H1 (cell line): ENCODE measurements around the gene RNPEPL1. TPM values are rescaled to one million over a fixed set of nuclear protein-coding genes. Genes with fewer than 3 reads are reported as not detected.

Experiments
- CTCF ChIA-PET: fragments of 300-600 bp; sonication (Branson Sonifier 250); formaldehyde crosslinking; loops from one replicate; lab custom pipeline; 2021; ENCODE audit not compliant: partially characterized antibody; lab: Charles Lee
- POLR2A ChIA-PET: fragments of 300-600 bp; sonication (Branson Sonifier 250); formaldehyde crosslinking; loops from one replicate; lab custom pipeline; 2021; ENCODE audit warnings: inconsistent platforms; ENCODE audit not compliant: partially characterized antibody; lab: Charles Lee
- DNase-seq, 2 experiments: peaks; one replicate each; pipeline versions ENCODE4 v3.0.0 to v3.0.0-alpha.2; 2010 to 2022; ENCODE audit warnings: low spot score in 2 of 2, low read depth in 1 of 2, mixed read lengths in 1 of 2
- FAIRE-seq: peaks from 2 replicates; lab custom pipeline; 2011; peaks lifted over from hg19 to GRCh38; lab: Jason Lieb, UNC
- H2AFZ ChIP-seq: 2 replicates; pipeline ENCODE4 v1.8.1; 2012; ENCODE audit warnings: low read length, inconsistent platforms
- H2AK5ac ChIP-seq: 2 replicates; pipeline ENCODE4 v1.6.1; 2013; ENCODE audit warnings: low read depth, low read length
- H2BK120ac ChIP-seq: replicated peaks from 2 replicates; pipeline ENCODE3; 2013; ENCODE audit warnings: low read depth, low read length, inconsistent platforms
- H2BK12ac ChIP-seq: 2 replicates; pipeline ENCODE4 v1.6.1; 2013; ENCODE audit warnings: low read depth, low read length
- H2BK15ac ChIP-seq: 2 replicates; pipeline ENCODE4 v1.6.1; 2013; ENCODE audit warnings: low read length
- H2BK20ac ChIP-seq: 2 replicates; pipeline ENCODE4 v1.6.1; 2013; ENCODE audit warnings: low read length
- H2BK5ac ChIP-seq: 2 replicates; pipeline ENCODE4 v1.6.1; 2013; ENCODE audit warnings: low read depth, low read length
- H3K14ac ChIP-seq: 2 replicates; pipeline ENCODE4 v1.6.1; 2013; ENCODE audit warnings: inconsistent platforms; ENCODE audit not compliant: insufficient read length
- H3K18ac ChIP-seq: 2 replicates; pipeline ENCODE4 v1.6.1; 2013; ENCODE audit warnings: low read length; ENCODE audit errors: extremely low read depth
- H3K23ac ChIP-seq: 2 replicates; pipeline ENCODE4 v1.6.1; 2013; ENCODE audit warnings: inconsistent platforms; ENCODE audit not compliant: insufficient read length
- H3K23me2 ChIP-seq: 2 replicates; pipeline ENCODE4 v1.6.1; 2013; ENCODE audit warnings: low read depth, low read length
- H3K27ac ChIP-seq: 2 replicates; pipeline ENCODE4 v1.6.1; 2011; ENCODE audit warnings: low read depth, low read length, inconsistent platforms
- H3K27me3 ChIP-seq, 4 experiments: replicated peaks in 1 of 4; 1 replicate in 1 of 4; 2 replicates in 3 of 4; pipeline versions ENCODE4 v1.6.1 to v1.8.1; 2011 to 2013; ENCODE audit warnings: low read length in 3 of 4, mild to moderate bottlenecking in 3 of 4, inconsistent platforms in 2 of 4, mixed read lengths in 2 of 4, moderate library complexity in 1 of 4; ENCODE audit not compliant: control insufficient read depth in 3 of 4, insufficient read depth in 3 of 4; ENCODE audit errors: extremely low read depth in 1 of 4
- H3K36me3 ChIP-seq, 4 experiments: 2 replicates each; pipeline versions ENCODE4 v1.6.1 to v1.8.1; 2011 to 2013; ENCODE audit warnings: mild to moderate bottlenecking in 4 of 4, low read length in 3 of 4, moderate library complexity in 2 of 4, control low read depth in 1 of 4, inconsistent platforms in 1 of 4; ENCODE audit not compliant: insufficient read depth in 4 of 4, control insufficient read depth in 2 of 4
- H3K4ac ChIP-seq: replicated peaks from 2 replicates; pipeline ENCODE3; 2013; ENCODE audit warnings: low read length, low read depth, mixed read lengths, inconsistent platforms; ENCODE audit not compliant: insufficient read length
- H3K4me1 ChIP-seq, 4 experiments: replicated peaks in 1 of 4; 1 replicate in 1 of 4; 2 replicates in 3 of 4; pipeline versions ENCODE4 v1.6.1 to v1.8.1; 2011 to 2013; ENCODE audit warnings: low read length in 3 of 4, inconsistent platforms in 2 of 4, mixed read lengths in 1 of 4; ENCODE audit not compliant: insufficient read depth in 4 of 4, control insufficient read depth in 3 of 4
- H3K4me2 ChIP-seq, 2 experiments: 2 replicates each; pipeline versions ENCODE4 v1.6.1 to v1.8.1; 2011 to 2013; ENCODE audit warnings: low read depth in 2 of 2, low read length in 2 of 2, control low read depth in 1 of 2, inconsistent platforms in 1 of 2, mild to moderate bottlenecking in 1 of 2; ENCODE audit not compliant: insufficient read depth in 1 of 2
- H3K4me3 ChIP-seq, 4 experiments: fragments of 200-600, 300-600 bp in 1 of 4; sonication (generic), shearing (Covaris generic), sonication (Bioruptor Twin) in 1 of 4; 2 replicates each; pipeline versions ENCODE4 v1.5.1 to v1.8.1; 2011 to 2016; ENCODE audit warnings: low read length in 4 of 4, low read depth in 3 of 4, control low read depth in 2 of 4, inconsistent platforms in 2 of 4, mild to moderate bottlenecking in 2 of 4, mixed read lengths in 1 of 4, moderate library complexity in 1 of 4; ENCODE audit not compliant: insufficient read depth in 2 of 4; ENCODE audit errors: extremely low read depth in 1 of 4
- H3K56ac ChIP-seq: replicated peaks from 2 replicates; pipeline ENCODE3; 2013; ENCODE audit warnings: low read depth, mild to moderate bottlenecking, mixed read lengths, low read length, inconsistent platforms; ENCODE audit not compliant: insufficient read length
- H3K79me1 ChIP-seq: 2 replicates; pipeline ENCODE4 v1.6.1; 2013; ENCODE audit warnings: low read depth, low read length, control low read depth
- H3K79me2 ChIP-seq, 2 experiments: 2 replicates each; pipeline versions ENCODE4 v1.6.1 to v1.8.1; 2012 to 2013; ENCODE audit warnings: low read length in 2 of 2, mild to moderate bottlenecking in 2 of 2, inconsistent platforms in 1 of 2; ENCODE audit not compliant: insufficient read depth in 2 of 2, control insufficient read depth in 1 of 2
- H3K9ac ChIP-seq, 4 experiments: replicated peaks in 1 of 4; 1 replicate in 1 of 4; 2 replicates in 3 of 4; pipeline versions ENCODE4 v1.6.1 to v1.8.1; 2011 to 2013; ENCODE audit warnings: low read depth in 3 of 4, low read length in 3 of 4, control low read depth in 2 of 4, mild to moderate bottlenecking in 2 of 4, moderate library complexity in 2 of 4, inconsistent platforms in 1 of 4; ENCODE audit errors: extremely low read depth in 1 of 4
- H3K9me3 ChIP-seq, 2 experiments: 2 replicates each; pipeline versions ENCODE4 v1.6.1 to v1.8.1; 2012 to 2013; ENCODE audit warnings: mild to moderate bottlenecking in 2 of 2, moderate library complexity in 2 of 2, control low read depth in 1 of 2, inconsistent platforms in 1 of 2, low read depth in 1 of 2, low read length in 1 of 2, mixed read lengths in 1 of 2; ENCODE audit not compliant: insufficient read depth in 2 of 2
- H4K20me1 ChIP-seq, 2 experiments: replicated peaks in 1 of 2; 2 replicates each; pipeline versions ENCODE3 to v1.8.1; 2011 to 2013; ENCODE audit warnings: inconsistent platforms in 2 of 2, low read length in 2 of 2, mild to moderate bottlenecking in 1 of 2; ENCODE audit not compliant: insufficient read depth in 2 of 2, control insufficient read depth in 1 of 2
- H4K5ac ChIP-seq: 2 replicates; pipeline ENCODE4 v1.6.1; 2013; ENCODE audit warnings: low read length, low read depth, mixed read lengths, inconsistent platforms; ENCODE audit not compliant: insufficient read length
- H4K8ac ChIP-seq: 2 replicates; pipeline ENCODE4 v1.8.0; 2013; ENCODE audit warnings: mild to moderate bottlenecking, moderate library complexity, low read length, inconsistent platforms; ENCODE audit not compliant: insufficient read depth; ENCODE audit errors: extremely low read depth
- H4K91ac ChIP-seq: replicated peaks from 2 replicates; pipeline ENCODE3; 2013; ENCODE audit warnings: low read length, mixed read lengths, inconsistent platforms; ENCODE audit not compliant: insufficient read length
- CTCF ChIP-seq, 3 experiments: IDR thresholded peaks; 1 replicate in 2 of 3; 2 replicates in 1 of 3; pipeline versions ENCODE4 v1.5.1 to v1.6.1; 2011; ENCODE audit warnings: low read length in 3 of 3, mild to moderate bottlenecking in 3 of 3, inconsistent platforms in 2 of 3, low read depth in 1 of 3, moderate library complexity in 1 of 3; ENCODE audit not compliant: insufficient read depth in 1 of 3; ENCODE audit errors: control extremely low read depth in 1 of 3
- RFX5 ChIP-seq: IDR thresholded peaks from 2 replicates; pipeline ENCODE4 v1.6.1; 2011; ENCODE audit warnings: low read depth, low read length, improper control_type of control experiment, borderline replicate concordance
- TEAD4 ChIP-seq: IDR thresholded peaks from 2 replicates; pipeline ENCODE4 v1.6.1; 2012; ENCODE audit warnings: low read depth, low read length, inconsistent platforms, mixed read lengths
- YY1 ChIP-seq: IDR thresholded peaks from 2 replicates; pipeline ENCODE4 v1.6.1; 2011; ENCODE audit warnings: low read depth, mild to moderate bottlenecking, low read length
- WGBS, 2 experiments: shearing (Covaris generic) in 1 of 2; methylation state at CpG; one replicate each; pipeline versions ENCODE4 v1.1.6 to v1.1.7; 2013 to 2015; ENCODE audit warnings: low lambda C conversion rate in 2 of 2, mixed read lengths in 2 of 2, inconsistent platforms in 1 of 2, low coverage in 1 of 2, missing lambda C conversion rate in 1 of 2; ENCODE audit not compliant: insufficient replicate concordance in 2 of 2, insufficient coverage in 1 of 2, insufficient read length in 1 of 2; ENCODE audit errors: extremely low coverage in 1 of 2, missing lambda C conversion rate in 1 of 2; 5-methylcytosine and 5-hydroxymethylcytosine counted together
- polyA plus RNA-seq, 7 experiments: library from polyadenylated mRNA; depleted of rRNA in 3 of 7; stranded (reverse) in 5 of 7; unstranded in 2 of 7; fragments of >200 nt in 5 of 7; fragments of 200-250 nt in 2 of 7; gene quantifications; 1 replicate in 5 of 7; 2 replicates in 1 of 7; 4 replicates in 1 of 7; pipeline versions ENCODE4 v1.2.1 to v1.2.3, GENCODE V29; 2011 to 2013; ENCODE audit warnings: missing spikeins in 2 of 7, mixed read lengths in 2 of 7
- total RNA-seq: library from RNA; stranded (reverse); fragmentation: NEBNext Ultra II Directional; extraction: Animal tissue kit (Norgen Biotek cat#: 25700); gene quantifications from 2 replicates; pipeline ENCODE4 v1.2.1, GENCODE V29; 2021

The RNPEPL1 gene
- total and polyA plus RNA-seq, 2 of the 8 experiments (the other 6 are each of a cell fraction or from before 2014, with no cell fraction given): 9.0 to 11.3 TPM

- Histone ChIP-seq H3K9ac (no peak overlapping the region), H3K23ac (no peak overlapping the region), H3K56ac (no peak overlapping the region), H4K91ac (no peak overlapping the region), H3K27ac (no peak overlapping the region), H3K14ac (no peak overlapping the region), H2AFZ (no peak overlapping the region), H3K4me1 (no peaks in the 10 kb centered on the region), H3K4ac (no peak overlapping the region), H4K5ac (no peak overlapping the region), H3K9me3 (no peaks in the 10 kb centered on the region), H4K8ac (no peak overlapping the region), H2BK15ac (no peak overlapping the region), H2BK12ac (no peak overlapping the region), H3K4me3 (no peak overlapping the region), H3K36me3 (peaks cover 0 to 9% (median 6%) of the 10 kb centered on the region in 4 experiments; a peak in 5 of 8 replicates), H3K79me1 (peaks cover 2% of the 10 kb centered on the region), H3K27me3 (no peaks in the 10 kb centered on the region), H3K4me2 (no peak overlapping the region), H2BK120ac (no peak overlapping the region), H2AK5ac (no peak overlapping the region), H4K20me1 (peaks cover 3 to 11% of the 10 kb centered on the region in 2 experiments), H3K18ac (no peak overlapping the region), H2BK20ac (no peak overlapping the region), H3K23me2 (no peaks in the 10 kb centered on the region), H3K79me2 (no peaks in the 10 kb centered on the region; a peak in 1 of 4 replicates), H2BK5ac (no peak overlapping the region)
- 84% methylated on average over 6 of the region's 10 CpGs; no CpG with 5 or more reads in 1 of the 2 experiments for WGBS, 2 experiments
- ChIA-PET POLR2A (no interaction called here), CTCF (interaction anchor here (0.6 to 2.6 kb wide), 3 partner anchors 9 to 57 kb away, joined by 3 to 9 read pairs (median 3); partner anchors contain the start of gene CAPN10)
- FAIRE-seq (no peak), DNase-seq (no peak)
- TF ChIP-seq RFX5 (no peak), YY1 (no peak), CTCF (IDR thresholded peaks at IDR 0.05; ENCODE audit: control extremely low read depth in 1 of 3, insufficient read depth in 1 of 3, low read depth in 1 of 3, low read length in 3 of 3) (no peak), TEAD4 (no peak)
These were observed 28.8 kb downstream of the RNPEPL1 start for GRCh38 chr2:240597054-240597418.
